A673 (cell line): Measurements from ENCODE around the gene RILPL2. TPM values are rescaled to one million over a fixed set of nuclear protein-coding genes. Genes with fewer than 3 reads are reported as not detected.
"Not testable (repeated sequence)": the region's sequence is repeated elsewhere in the genome, so short reads cannot be mapped to it uniquely, and the experiment has no call there.

Source experiments
- BruUV-seq: library from RNA; stranded (reverse); fragments of 400-500 nt; replicated peaks from 2 replicates; lab custom pipeline; 2021; lab: Mats Ljungman, UMichigan
- CTCF ChIA-PET: fragments of 300-600 bp; sonication (Branson Sonifier 250); formaldehyde crosslinking; loops from one replicate; lab custom pipeline; 2022; ENCODE audit warnings: antibody characterized with exemption; lab: Charles Lee
- POLR2A ChIA-PET: fragments of 300-600 bp; sonication (Branson Sonifier 250); formaldehyde crosslinking; loops from one replicate; lab custom pipeline; 2022; ENCODE audit warnings: antibody characterized with exemption; ENCODE audit not compliant: low non-redundant PET; lab: Charles Lee
- DNase-seq: peaks from one replicate; pipeline ENCODE4 v3.0.0-alpha.2; 2015; ENCODE audit warnings: low spot score
- H3K27ac ChIP-seq: fragments of 200-600 bp; sonication (generic); 2 replicates; pipeline ENCODE4 v1.5.1; 2016; ENCODE audit warnings: mixed run types, low read depth, mild to moderate bottlenecking, mixed read lengths, antibody characterized with exemption, low read length; ENCODE audit not compliant: poor library complexity, severe bottlenecking
- H3K27me3 ChIP-seq: fragments of 200-600 bp; sonication (generic); replicated peaks from 2 replicates; pipeline ENCODE4 v1.6.1; 2017; ENCODE audit warnings: mixed run types, low read depth, mild to moderate bottlenecking, mixed read lengths, antibody characterized with exemption, low read length; ENCODE audit not compliant: insufficient read depth, poor library complexity
- H3K36me3 ChIP-seq: fragments of 200-600 bp; sonication (generic); 2 replicates; pipeline ENCODE4 v1.6.1; 2016; ENCODE audit warnings: mixed run types, mild to moderate bottlenecking, mixed read lengths, antibody characterized with exemption, low read length; ENCODE audit not compliant: insufficient read depth, poor library complexity, severe bottlenecking
- H3K4me1 ChIP-seq: fragments of 200-600 bp; sonication (generic); 2 replicates; pipeline ENCODE4 v1.6.1; 2017; ENCODE audit warnings: mixed run types, mild to moderate bottlenecking, mixed read lengths, antibody characterized with exemption, low read length; ENCODE audit not compliant: insufficient read depth, poor library complexity, severe bottlenecking
- H3K4me3 ChIP-seq: fragments of 200-600 bp; sonication (generic); 2 replicates; pipeline ENCODE4 v1.5.1; 2016; ENCODE audit warnings: low read depth, mixed run types, mild to moderate bottlenecking, mixed read lengths, low read length; ENCODE audit not compliant: poor library complexity, severe bottlenecking
- H3K9me3 ChIP-seq: fragments of 200-600 bp; sonication (generic); 2 replicates; pipeline ENCODE4 v1.6.1; 2016; ENCODE audit warnings: mixed run types, low read depth, mild to moderate bottlenecking, mixed read lengths, antibody characterized with exemption, low read length; ENCODE audit not compliant: poor library complexity, severe bottlenecking
- EZH2 ChIP-seq: fragments of 200-600 bp; sonication (generic); IDR thresholded peaks from 2 replicates; pipeline ENCODE4 v1.6.1; 2017; ENCODE audit warnings: borderline replicate concordance, low read depth, mild to moderate bottlenecking, mixed read lengths, antibody characterized with exemption, low read length; ENCODE audit not compliant: poor library complexity, severe bottlenecking
- intact Hi-C: fragments of 100-400 bp; cut with micrococcal nuclease; formaldehyde crosslinking; loops from one replicate; pipeline ENCODE4 v1.10.0; 2022; ENCODE audit not compliant: unreplicated experiment
- total RNA-seq: library from RNA; stranded (reverse); gene quantifications from 2 replicates; pipeline ENCODE4 v1.2.3, GENCODE V29; 2021
- TF ChIP-seq, protein P1 (sequence below): fragments of 300-800, 200-600 bp; sonication (generic); conservative IDR thresholded peaks from 2 replicates; pipeline ENCODE4 v1.5.1; 2017; ENCODE audit warnings: low read depth, mild to moderate bottlenecking, antibody characterized with exemption, low read length, moderate library complexity, mixed read lengths

The RILPL2 gene
- total RNA-seq, 1 experiment from 2014 or later: 1.7 TPM

DNA sequence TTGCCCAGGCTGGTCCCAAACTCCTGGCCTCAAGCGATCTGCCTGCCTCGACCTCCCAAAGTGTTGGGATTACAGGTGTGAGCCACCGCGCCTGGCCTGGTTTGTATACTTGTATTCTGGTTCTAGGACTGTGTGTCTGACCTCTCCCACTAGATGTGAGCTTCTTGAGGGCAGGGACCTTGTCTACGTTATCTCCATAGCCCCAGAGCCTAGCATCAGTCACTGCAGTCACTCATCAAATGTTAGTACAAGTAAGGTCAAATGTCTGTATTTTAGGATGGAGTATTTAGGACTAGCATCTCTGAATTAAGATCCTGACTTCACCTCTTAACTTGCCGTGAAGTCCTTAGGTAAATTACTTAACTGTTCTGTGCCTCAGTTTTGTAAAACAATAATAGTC is 2.9 kb downstream of the RILPL2 start:
- Histone ChIP-seq H3K36me3 (no peaks in the 10 kb centered on the region), H3K27ac (no peak overlapping the region), H3K27me3 (no peaks in the 10 kb centered on the region), H3K4me3 (no peak overlapping the region), H3K9me3 (no peaks in the 10 kb centered on the region), H3K4me1 (no peaks in the 10 kb centered on the region)
- intact Hi-C loops: no loop called here
- ChIA-PET POLR2A (no interaction called here), CTCF (no interaction called here)
- TF ChIP-seq EZH2: no peak
- TF ChIP-seq, protein P1, sequence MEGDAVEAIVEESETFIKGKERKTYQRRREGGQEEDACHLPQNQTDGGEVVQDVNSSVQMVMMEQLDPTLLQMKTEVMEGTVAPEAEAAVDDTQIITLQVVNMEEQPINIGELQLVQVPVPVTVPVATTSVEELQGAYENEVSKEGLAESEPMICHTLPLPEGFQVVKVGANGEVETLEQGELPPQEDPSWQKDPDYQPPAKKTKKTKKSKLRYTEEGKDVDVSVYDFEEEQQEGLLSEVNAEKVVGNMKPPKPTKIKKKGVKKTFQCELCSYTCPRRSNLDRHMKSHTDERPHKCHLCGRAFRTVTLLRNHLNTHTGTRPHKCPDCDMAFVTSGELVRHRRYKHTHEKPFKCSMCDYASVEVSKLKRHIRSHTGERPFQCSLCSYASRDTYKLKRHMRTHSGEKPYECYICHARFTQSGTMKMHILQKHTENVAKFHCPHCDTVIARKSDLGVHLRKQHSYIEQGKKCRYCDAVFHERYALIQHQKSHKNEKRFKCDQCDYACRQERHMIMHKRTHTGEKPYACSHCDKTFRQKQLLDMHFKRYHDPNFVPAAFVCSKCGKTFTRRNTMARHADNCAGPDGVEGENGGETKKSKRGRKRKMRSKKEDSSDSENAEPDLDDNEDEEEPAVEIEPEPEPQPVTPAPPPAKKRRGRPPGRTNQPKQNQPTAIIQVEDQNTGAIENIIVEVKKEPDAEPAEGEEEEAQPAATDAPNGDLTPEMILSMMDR: no peak
- no TSS peak for BruUV-seq
- no peak for DNase-seq

DNA sequence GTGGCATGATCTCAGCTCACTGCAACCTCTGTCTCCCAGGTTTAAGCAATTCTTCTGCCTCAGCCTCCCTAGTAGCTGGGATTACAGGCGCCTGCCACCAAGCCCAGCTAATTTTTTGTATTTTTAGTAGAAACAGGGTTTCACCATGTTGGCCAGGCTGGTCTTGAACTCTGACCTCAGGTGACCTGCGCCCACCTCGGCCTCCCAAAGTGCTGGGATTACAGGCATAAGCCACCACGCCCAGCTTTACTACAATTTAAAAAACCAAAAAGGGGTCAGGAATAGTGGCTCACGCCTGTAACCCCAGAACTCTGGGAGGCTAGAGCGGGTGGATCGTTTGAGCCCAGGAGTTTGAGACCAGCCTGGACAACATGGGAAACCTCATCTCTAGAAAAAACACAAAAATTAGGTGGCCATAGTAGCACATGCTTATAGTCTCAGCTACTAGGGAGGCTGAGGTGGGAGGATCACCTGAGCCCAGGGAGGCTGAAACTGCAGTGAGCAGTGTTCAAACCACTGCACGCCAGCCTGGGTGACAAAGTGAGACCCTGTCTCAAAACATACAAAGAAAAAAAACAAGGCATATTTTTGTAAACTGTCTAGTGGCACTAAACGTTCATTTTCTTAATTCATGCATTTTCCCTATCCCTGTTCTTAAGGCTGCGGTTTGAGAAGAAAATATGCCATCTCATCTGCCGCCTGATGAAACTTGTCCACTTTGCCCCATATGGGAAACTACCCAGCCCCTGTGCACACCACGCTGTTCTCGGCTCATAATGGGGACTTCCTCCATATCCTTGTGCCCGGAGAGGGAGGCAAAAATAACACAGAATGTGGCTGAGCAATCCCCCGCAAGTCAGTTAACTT is 4.3 kb downstream of the RILPL2 start:
- intact Hi-C loops, H3K27ac ChIP-seq, POLR2A ChIA-PET, BruUV-seq, H3K9me3 ChIP-seq, DNase-seq, H3K4me3 ChIP-seq, H3K27me3 ChIP-seq, H3K36me3 ChIP-seq, H3K4me1 ChIP-seq: not testable (repeated sequence)
- CTCF ChIA-PET: interaction anchor here (0.6 kb wide), 1 partner anchor 10 kb away, joined by 3 read pairs; no protein-coding TSS in a partner anchor

DNA sequence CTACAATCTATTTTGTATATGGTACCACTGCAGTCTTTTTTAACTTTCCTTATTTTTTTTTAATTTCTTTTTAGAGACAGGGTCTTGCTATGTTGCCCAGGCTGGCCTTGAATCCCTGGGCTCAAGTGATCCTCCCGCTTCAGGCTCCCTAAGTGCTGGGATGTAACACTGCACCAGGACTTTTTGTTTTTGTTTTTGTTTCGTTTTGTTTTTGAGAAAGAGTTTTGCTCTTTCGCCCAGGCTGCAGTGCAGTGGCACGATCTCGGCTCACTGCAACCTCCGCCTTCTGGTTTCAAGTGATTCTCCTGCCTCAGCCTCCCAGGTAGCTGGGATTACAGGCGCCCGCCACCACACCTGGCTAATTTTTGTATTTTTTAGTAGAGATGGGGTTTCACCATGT is 7.4 kb downstream of the RILPL2 start:
- H3K27ac ChIP-seq, H3K27me3 ChIP-seq, CTCF ChIA-PET, H3K36me3 ChIP-seq, H3K9me3 ChIP-seq, H3K4me1 ChIP-seq, BruUV-seq, H3K4me3 ChIP-seq, DNase-seq, POLR2A ChIA-PET, intact Hi-C loops: not testable (repeated sequence)

DNA sequence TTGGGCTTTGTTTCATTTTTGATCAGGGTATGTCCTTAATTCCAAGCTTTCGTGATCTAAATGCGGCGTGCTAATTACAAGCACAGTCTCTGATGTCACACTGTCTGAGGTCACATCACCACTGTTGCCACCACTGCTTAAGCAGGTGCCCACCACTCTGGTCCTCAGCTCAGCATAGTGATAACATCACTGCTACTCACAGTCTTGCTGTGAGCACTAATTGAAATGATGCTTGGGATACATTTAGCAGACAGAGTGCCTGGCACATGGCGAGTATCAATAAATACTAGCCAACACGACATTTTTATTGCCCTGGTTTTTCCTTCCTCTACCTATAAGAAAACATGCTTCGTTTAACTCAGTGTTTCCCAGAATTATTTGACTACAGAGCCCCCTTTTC is 7.9 kb downstream of the RILPL2 start:
- H3K27ac ChIP-seq: no peak overlapping the region
- no TSS peak for BruUV-seq
- intact Hi-C loops: no loop called here
- H3K27me3 ChIP-seq: no peaks in the 10 kb centered on the region
- no peak for DNase-seq
- POLR2A ChIA-PET: no interaction called here
- H3K4me3 ChIP-seq: no peak overlapping the region
- no peaks in the 10 kb centered on the region for H3K36me3 ChIP-seq
- H3K9me3 ChIP-seq: no peaks in the 10 kb centered on the region
- TF ChIP-seq, protein P1: no peak
- TF ChIP-seq EZH2: no peak
- CTCF ChIA-PET: no interaction called here
- H3K4me1 ChIP-seq: no peaks in the 10 kb centered on the region
